ENCODE data around the gene NEUROG2. TPM values are rescaled to one million over a fixed set of nuclear protein-coding genes. Genes with fewer than 3 reads are reported as not detected.

NEUROG2 gene
- total RNA-seq, 2 donors from 2014 or later, result not detected

DNA sequence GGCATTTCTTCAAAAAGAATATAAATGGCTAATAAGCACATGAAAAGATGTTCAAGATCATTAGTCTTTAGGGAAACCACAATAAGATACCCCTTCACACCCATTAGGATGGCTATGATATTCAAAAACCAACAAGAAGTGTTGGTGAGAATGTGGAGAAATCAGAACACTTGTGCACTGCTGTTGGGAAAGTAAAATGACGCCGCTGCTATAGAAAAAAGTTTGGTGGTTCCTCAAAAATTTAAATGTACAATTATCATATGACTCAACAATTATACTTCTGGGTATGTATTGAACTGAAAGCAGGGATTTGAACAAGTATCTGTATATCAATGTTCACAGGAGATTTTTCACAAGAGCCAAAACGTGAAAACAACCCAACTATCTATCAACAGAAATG lies 29.4 kb upstream of the NEUROG2 start:
- TF ChIP-seq, protein P1, sequence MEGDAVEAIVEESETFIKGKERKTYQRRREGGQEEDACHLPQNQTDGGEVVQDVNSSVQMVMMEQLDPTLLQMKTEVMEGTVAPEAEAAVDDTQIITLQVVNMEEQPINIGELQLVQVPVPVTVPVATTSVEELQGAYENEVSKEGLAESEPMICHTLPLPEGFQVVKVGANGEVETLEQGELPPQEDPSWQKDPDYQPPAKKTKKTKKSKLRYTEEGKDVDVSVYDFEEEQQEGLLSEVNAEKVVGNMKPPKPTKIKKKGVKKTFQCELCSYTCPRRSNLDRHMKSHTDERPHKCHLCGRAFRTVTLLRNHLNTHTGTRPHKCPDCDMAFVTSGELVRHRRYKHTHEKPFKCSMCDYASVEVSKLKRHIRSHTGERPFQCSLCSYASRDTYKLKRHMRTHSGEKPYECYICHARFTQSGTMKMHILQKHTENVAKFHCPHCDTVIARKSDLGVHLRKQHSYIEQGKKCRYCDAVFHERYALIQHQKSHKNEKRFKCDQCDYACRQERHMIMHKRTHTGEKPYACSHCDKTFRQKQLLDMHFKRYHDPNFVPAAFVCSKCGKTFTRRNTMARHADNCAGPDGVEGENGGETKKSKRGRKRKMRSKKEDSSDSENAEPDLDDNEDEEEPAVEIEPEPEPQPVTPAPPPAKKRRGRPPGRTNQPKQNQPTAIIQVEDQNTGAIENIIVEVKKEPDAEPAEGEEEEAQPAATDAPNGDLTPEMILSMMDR (IDR thresholded peaks at IDR 0.05), result no peak
- H3K9ac ChIP-seq (ENCODE audit: low read depth in 2 of 2, low read length in 2 of 2), result no peak overlapping the region
- no peaks in the 10 kb centered on the region for H3K27me3 ChIP-seq
- no peaks in the 10 kb centered on the region for H3K4me1 ChIP-seq
- H3K4me3 ChIP-seq, result no peak overlapping the region
- no peak for DNase-seq
- no peak overlapping the region for H3K27ac ChIP-seq
- no peaks in the 10 kb centered on the region for H3K9me3 ChIP-seq
- H3K36me3 ChIP-seq, result no peaks in the 10 kb centered on the region
- intact Hi-C loops (cut with DNase I), result no loop called here

DNA sequence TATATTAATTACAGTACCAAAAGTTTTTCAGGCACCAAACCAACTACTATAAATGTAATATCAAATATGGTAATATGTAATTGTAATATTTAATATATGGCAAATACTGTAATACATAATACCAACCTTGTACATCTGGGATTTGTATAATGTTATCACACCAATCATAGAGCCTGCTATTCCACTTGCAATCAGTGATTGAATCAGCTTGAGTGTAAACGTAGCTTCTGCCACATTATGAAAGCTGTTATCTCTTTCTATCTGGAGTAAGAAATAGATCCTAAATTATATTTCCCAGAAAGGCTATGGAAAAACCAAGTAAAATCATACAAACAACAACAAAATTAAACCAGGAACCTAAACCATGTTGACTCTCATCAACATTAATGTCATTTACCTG lies 24.7 kb upstream of the NEUROG2 start:
- Histone ChIP-seq H3K9me3 (no peaks in the 10 kb centered on the region), H3K27ac (no peak overlapping the region), H3K9ac (ENCODE audit: low read depth in 2 of 2, low read length in 2 of 2) (no peak overlapping the region), H3K36me3 (no peaks in the 10 kb centered on the region), H3K4me1 (no peaks in the 10 kb centered on the region), H3K4me3 (no peak overlapping the region), H3K27me3 (no peaks in the 10 kb centered on the region)
- TF ChIP-seq, protein P1 (IDR thresholded peaks at IDR 0.05), result no peak
- intact Hi-C loops (cut with DNase I), result no loop called here
- DNase-seq, result no peak

DNA sequence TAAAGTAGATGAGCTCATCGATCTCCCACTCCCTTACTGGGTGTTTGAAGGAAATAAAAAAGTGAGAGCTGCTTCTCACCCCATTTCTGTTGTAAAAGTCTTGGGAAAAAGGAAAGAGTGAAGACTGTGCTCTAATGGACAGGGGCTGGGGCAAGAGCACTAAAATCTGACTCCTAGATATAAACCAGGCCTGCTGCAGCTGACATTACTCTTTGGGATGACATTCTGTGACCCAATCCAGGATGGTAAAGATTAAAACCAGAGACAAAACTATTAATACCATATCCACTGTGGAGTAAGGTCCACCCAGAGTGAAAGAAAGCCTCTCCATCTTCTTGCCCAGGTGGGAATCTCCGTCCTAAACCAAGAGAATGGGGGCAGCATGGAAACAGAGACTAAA lies 20.1 kb upstream of the NEUROG2 start:
- Histone ChIP-seq H3K9ac (ENCODE audit: low read depth in 2 of 2, low read length in 2 of 2) (no peak overlapping the region), H3K4me3 (no peak overlapping the region), H3K4me1 (no peaks in the 10 kb centered on the region), H3K27me3 (no peaks in the 10 kb centered on the region), H3K9me3 (no peaks in the 10 kb centered on the region), H3K36me3 (no peaks in the 10 kb centered on the region), H3K27ac (no peak overlapping the region)
- intact Hi-C loops (cut with DNase I), result no loop called here
- TF ChIP-seq, protein P1 (IDR thresholded peaks at IDR 0.05), result no peak
- DNase-seq, result no peak

DNA sequence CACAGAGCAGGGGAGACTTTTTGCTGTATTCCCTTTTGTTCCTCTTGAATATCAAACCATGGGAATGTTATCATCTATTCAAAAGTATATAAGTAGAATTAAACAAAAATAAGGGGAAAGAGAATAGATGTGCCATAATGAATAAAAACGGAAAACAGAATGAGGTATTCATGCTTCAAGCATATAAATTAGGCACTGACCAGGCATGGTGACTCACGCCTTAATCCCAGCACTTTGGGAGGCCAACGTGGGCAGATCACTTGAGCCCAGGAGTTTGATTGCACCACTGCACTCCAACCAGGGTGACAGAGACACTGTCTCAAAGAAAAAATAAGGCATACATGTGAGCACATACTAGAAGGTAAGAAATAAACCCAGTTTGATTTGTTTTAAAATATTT lies 16.3 kb upstream of the NEUROG2 start:
- Histone ChIP-seq H3K4me3 (no peak overlapping the region), H3K9me3 (no peaks in the 10 kb centered on the region), H3K36me3 (no peaks in the 10 kb centered on the region), H3K27me3 (no peaks in the 10 kb centered on the region), H3K27ac (no peak overlapping the region), H3K4me1 (no peaks in the 10 kb centered on the region), H3K9ac (ENCODE audit: low read depth in 2 of 2, low read length in 2 of 2) (no peak overlapping the region)
- intact Hi-C loops (cut with DNase I), result no loop called here
- TF ChIP-seq, protein P1 (IDR thresholded peaks at IDR 0.05), result no peak
- no peak for DNase-seq

DNA sequence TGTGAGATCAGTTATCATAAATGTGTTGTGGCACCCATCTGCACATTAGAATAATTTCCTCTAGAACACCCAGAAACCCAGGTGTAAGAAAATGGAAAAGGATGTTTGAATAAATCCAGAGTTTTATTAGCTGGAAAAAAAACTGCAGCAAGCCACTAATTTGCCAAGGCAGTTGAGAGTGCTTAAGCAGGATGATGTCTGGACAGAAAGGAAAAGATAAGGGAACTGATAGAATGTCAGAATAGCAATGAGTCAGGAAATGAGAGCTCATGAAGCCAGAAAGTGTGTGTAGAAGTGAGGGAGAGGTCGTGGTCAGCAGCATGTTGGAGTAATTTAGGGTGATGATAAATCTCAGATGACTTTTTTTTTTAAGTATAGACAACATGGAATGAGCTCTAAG lies 15.2 kb upstream of the NEUROG2 start:
- Histone ChIP-seq H3K9me3 (no peaks in the 10 kb centered on the region), H3K4me3 (no peak overlapping the region), H3K4me1 (no peaks in the 10 kb centered on the region), H3K36me3 (no peaks in the 10 kb centered on the region), H3K9ac (ENCODE audit: low read depth in 2 of 2, low read length in 2 of 2) (no peak overlapping the region), H3K27me3 (no peaks in the 10 kb centered on the region), H3K27ac (no peak overlapping the region)
- no peak for DNase-seq
- TF ChIP-seq, protein P1 (IDR thresholded peaks at IDR 0.05), result no peak
- intact Hi-C loops (cut with DNase I), result no loop called here

DNA sequence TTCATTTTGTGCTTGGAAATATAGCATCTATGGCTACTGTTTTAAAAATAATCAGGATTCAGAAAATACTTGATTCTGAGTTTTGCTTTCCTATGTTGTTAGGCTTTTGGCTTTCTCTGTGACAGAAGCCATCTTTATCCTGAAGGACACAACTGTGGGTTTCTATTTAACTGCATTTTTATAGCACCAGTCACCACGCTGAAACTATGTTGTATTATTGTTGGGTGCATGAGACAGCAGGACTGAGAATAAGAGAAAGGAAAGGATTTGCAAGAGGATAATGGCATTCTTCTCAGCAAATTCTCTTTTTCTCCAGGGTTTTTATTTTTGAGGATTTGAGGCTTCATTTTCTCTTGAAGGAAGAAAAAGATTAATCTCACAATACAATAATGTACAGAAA lies 10.1 kb upstream of the NEUROG2 start:
- Histone ChIP-seq H3K36me3 (no peaks in the 10 kb centered on the region), H3K27me3 (peaks cover 24% of the 10 kb centered on the region), H3K4me1 (peaks cover 4% of the 10 kb centered on the region), H3K27ac (no peak overlapping the region), H3K4me3 (no peak overlapping the region), H3K9me3 (no peaks in the 10 kb centered on the region), H3K9ac (ENCODE audit: low read depth in 2 of 2, low read length in 2 of 2) (no peak overlapping the region)
- TF ChIP-seq, protein P1 (IDR thresholded peaks at IDR 0.05), result no peak
- intact Hi-C loops (cut with DNase I), result loop anchor here (10.0 kb wide), 2 partner anchors 201 to 421 kb away; no protein-coding TSS in a partner anchor
- DNase-seq, result no peak

Data from colonic mucosa (tissue), 4 donors.